ENCODE results near the gene TNRC6C.

- no peak for TF ChIP-seq POLR2A (conservative IDR thresholded peaks at IDR 0.05)
- no peak for TF ChIP-seq SIN3B (IDR thresholded peaks at IDR 0.05; ENCODE audit: low read depth)
- TF ChIP-seq, protein P1, sequence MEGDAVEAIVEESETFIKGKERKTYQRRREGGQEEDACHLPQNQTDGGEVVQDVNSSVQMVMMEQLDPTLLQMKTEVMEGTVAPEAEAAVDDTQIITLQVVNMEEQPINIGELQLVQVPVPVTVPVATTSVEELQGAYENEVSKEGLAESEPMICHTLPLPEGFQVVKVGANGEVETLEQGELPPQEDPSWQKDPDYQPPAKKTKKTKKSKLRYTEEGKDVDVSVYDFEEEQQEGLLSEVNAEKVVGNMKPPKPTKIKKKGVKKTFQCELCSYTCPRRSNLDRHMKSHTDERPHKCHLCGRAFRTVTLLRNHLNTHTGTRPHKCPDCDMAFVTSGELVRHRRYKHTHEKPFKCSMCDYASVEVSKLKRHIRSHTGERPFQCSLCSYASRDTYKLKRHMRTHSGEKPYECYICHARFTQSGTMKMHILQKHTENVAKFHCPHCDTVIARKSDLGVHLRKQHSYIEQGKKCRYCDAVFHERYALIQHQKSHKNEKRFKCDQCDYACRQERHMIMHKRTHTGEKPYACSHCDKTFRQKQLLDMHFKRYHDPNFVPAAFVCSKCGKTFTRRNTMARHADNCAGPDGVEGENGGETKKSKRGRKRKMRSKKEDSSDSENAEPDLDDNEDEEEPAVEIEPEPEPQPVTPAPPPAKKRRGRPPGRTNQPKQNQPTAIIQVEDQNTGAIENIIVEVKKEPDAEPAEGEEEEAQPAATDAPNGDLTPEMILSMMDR (IDR thresholded peaks at IDR 0.05 in 2 of 3, conservative IDR thresholded peaks at IDR 0.05 in 1 of 3; ENCODE audit: insufficient read depth in 2 of 3, low read depth in 1 of 3, low read length in 3 of 3), result no peak
- no peak for TF ChIP-seq ZZZ3 (IDR thresholded peaks at IDR 0.05)
- no peak for TF ChIP-seq EP300 (IDR thresholded peaks at IDR 0.05; ENCODE audit: low read length)
- TF ChIP-seq ZBTB26 (CRISPR knock-in tag; IDR thresholded peaks at IDR 0.05), result no peak
- no peak for TF ChIP-seq MYC (IDR thresholded peaks at IDR 0.05; ENCODE audit: low read depth, low read length)
- no peak for TF ChIP-seq MYC (CRISPR knock-in tag; IDR thresholded peaks at IDR 0.05; ENCODE audit: borderline replicate concordance, low read depth)
- no peak for TF ChIP-seq KDM1A (IDR thresholded peaks at IDR 0.05)
- no peak for TF ChIP-seq ZBTB17 (CRISPR knock-in tag; IDR thresholded peaks at IDR 0.05)
- no peak for TF ChIP-seq EZH2 (IDR thresholded peaks at IDR 0.05; ENCODE audit: borderline replicate concordance, low read depth, low read length)
- no peak for TF ChIP-seq MAFF (IDR thresholded peaks at IDR 0.05; ENCODE audit: low read length)
- TF ChIP-seq ZBTB43 (CRISPR knock-in tag; IDR thresholded peaks at IDR 0.05), result no peak
- TF ChIP-seq SOX6 (IDR thresholded peaks at IDR 0.05), result no peak
- TF ChIP-seq TCF7 (IDR thresholded peaks at IDR 0.05; ENCODE audit: borderline replicate concordance), result no peak
Observed at GRCh38 chr17:77959926-77960521, 1.5 kb downstream of the TNRC6C start.
